A549 (cell line): Measurements from ENCODE around the gene GPAM. TPM values are rescaled to one million over a fixed set of nuclear protein-coding genes. Genes with fewer than 3 reads are reported as not detected.

Experiments
- ATAC-seq, 2 experiments: fragments of 200-7000 bp in 1 of 2; fragments of >200 bp in 1 of 2; cut with Nextera tagmentation in 1 of 2; cut with Tn5 transposase in 1 of 2; 3 replicates each; pipeline versions ENCODE4 v1.8.0 to v1.9.1; 2018 to 2020; ENCODE audit warnings: mild to moderate bottlenecking in 1 of 2, moderate library complexity in 1 of 2
- CTCF ChIA-PET: fragments of 300-600 bp; sonication (Branson Sonifier 250); formaldehyde crosslinking; extraction: SDS; loops from one replicate; lab custom pipeline; 2021; ENCODE audit warnings: antibody characterized with exemption, inconsistent platforms; lab: Yijun Ruan, JAX
- POLR2A ChIA-PET: fragments of 350-600 bp; formaldehyde crosslinking; extraction: SDS; loops from one replicate; lab custom pipeline; 2021; ENCODE audit warnings: antibody characterized with exemption, inconsistent platforms; lab: Yijun Ruan, JAX
- DNase-seq, 2 experiments: peaks; one replicate each; pipeline versions ENCODE4 v3.0.0 to v3.0.0-alpha.2; 2011 to 2016; ENCODE audit warnings: low read depth in 1 of 2, low spot score in 1 of 2
- FAIRE-seq: peaks from 2 replicates; lab custom pipeline; 2011; peaks lifted over from hg19 to GRCh38; lab: Jason Lieb, UNC
- H3K27ac ChIP-seq, 2 experiments: fragments of >200 bp; sonication (Bioruptor Twin); formaldehyde crosslinking; 3 replicates each; pipeline ENCODE4 v1.5.1; 2016 to 2017
- H3K4me1 ChIP-seq: fragments of >200 bp; sonication (Bioruptor Twin); formaldehyde crosslinking; 3 replicates; pipeline ENCODE4 v1.6.1; 2016
- H3K4me2 ChIP-seq: fragments of >200 bp; sonication (Bioruptor Twin); formaldehyde crosslinking; 3 replicates; pipeline ENCODE4 v1.6.1; 2016
- H3K4me3 ChIP-seq: fragments of >200 bp; sonication (Bioruptor Twin); formaldehyde crosslinking; 3 replicates; pipeline ENCODE4 v1.5.1; 2016
- H3K9me3 ChIP-seq: fragments of >200 bp; sonication (Bioruptor Twin); formaldehyde crosslinking; 3 replicates; pipeline ENCODE4 v1.6.1; 2016
- CBX8 ChIP-seq: fragments of 200-600 bp; sonication (generic); IDR thresholded peaks from 2 replicates; pipeline ENCODE4 v1.6.1; 2016
- EHF ChIP-seq: fragments of 250-450 bp; sonication (Bioruptor Pico); IDR thresholded peaks from 2 replicates; pipeline ENCODE4 v1.5.0; 2020; ENCODE audit warnings: mild to moderate bottlenecking
- EHMT2 ChIP-seq: fragments of 200-600 bp; sonication (generic); IDR thresholded peaks from 2 replicates; pipeline ENCODE4 v1.6.1; 2016; ENCODE audit warnings: antibody characterized with exemption, low read depth, mild to moderate bottlenecking, moderate library complexity
- FOSL2 ChIP-seq, 2 experiments: fragments of 450-650 bp in 1 of 2; fragments of >200 bp in 1 of 2; sonication (Bioruptor Twin) in 1 of 2; formaldehyde crosslinking; IDR thresholded peaks; 2 replicates each; pipeline versions ENCODE4 v1.5.0 to v1.6.1; 2016 to 2020; ENCODE audit warnings: mild to moderate bottlenecking in 1 of 2, moderate library complexity in 1 of 2
- HEYL ChIP-seq: fragments of 250-450 bp; sonication (Bioruptor Pico); IDR thresholded peaks from 2 replicates; pipeline ENCODE4 v1.8.0; 2021; ENCODE audit warnings: mild to moderate bottlenecking, moderate library complexity
- HOXA7 ChIP-seq: fragments of 250-450 bp; sonication (Bioruptor Pico); IDR thresholded peaks from 2 replicates; pipeline ENCODE4 v1.5.0; 2020; ENCODE audit warnings: mild to moderate bottlenecking, moderate library complexity
- HOXB5 ChIP-seq: fragments of 250-450 bp; sonication (Bioruptor Pico); IDR thresholded peaks from 2 replicates; pipeline ENCODE4 v1.5.0; 2020; ENCODE audit warnings: mild to moderate bottlenecking, moderate library complexity
- KDM5A ChIP-seq: fragments of 200-600 bp; sonication (generic); IDR thresholded peaks from 2 replicates; pipeline ENCODE4 v1.6.1; 2016; ENCODE audit warnings: antibody characterized with exemption, mild to moderate bottlenecking
- MAFK ChIP-seq: fragments of 450-650 bp; IDR thresholded peaks from 2 replicates; pipeline ENCODE4 v1.6.1; 2014; ENCODE audit not compliant: partially characterized antibody
- MYC ChIP-seq: IDR thresholded peaks from 2 replicates; pipeline ENCODE4 v1.6.1; 2012; ENCODE audit warnings: mild to moderate bottlenecking, inconsistent platforms, low read length, improper control_type of control experiment, borderline replicate concordance
- NFE2L2 ChIP-seq: fragments of 150-350 bp; conservative IDR thresholded peaks from 2 replicates; pipeline ENCODE4 v1.6.1; 2014; ENCODE audit warnings: low read length
- RCOR1 ChIP-seq: fragments of 150-350 bp; IDR thresholded peaks from 2 replicates; pipeline ENCODE4 v1.6.1; 2014; ENCODE audit warnings: antibody characterized with exemption, low read length, low read depth
- TFCP2L1 ChIP-seq: fragments of 250-450 bp; sonication (Bioruptor Pico); IDR thresholded peaks from 2 replicates; pipeline ENCODE4 v1.5.0; 2021; ENCODE audit warnings: mild to moderate bottlenecking
- ZNF302 ChIP-seq: fragments of 250-450 bp; sonication (Bioruptor Pico); IDR thresholded peaks from 2 replicates; pipeline ENCODE4 v1.9.0; 2021; ENCODE audit warnings: inconsistent platforms, mild to moderate bottlenecking, moderate library complexity
- WGBS: methylation state at CpG from one replicate; pipeline ENCODE4 v1.1.6; 2017; ENCODE audit errors: missing lambda C conversion rate; 5-methylcytosine and 5-hydroxymethylcytosine counted together
- polyA plus RNA-seq, 4 experiments: library from polyadenylated mRNA; depleted of rRNA in 3 of 4; stranded (reverse); fragments of >200 nt; fragmentation: RNase III in 1 of 4; extraction: RNeasy Plus Mini Kit Qiagen cat#74134 plus additional on column Dnase treatment in 1 of 4; gene quantifications; 2 replicates in 3 of 4; 3 replicates in 1 of 4; pipeline ENCODE4 v1.2.3, GENCODE V29; 2011 to 2017
- TF ChIP-seq, protein P1 (sequence below): fragments of >200 bp; sonication (Bioruptor Twin); formaldehyde crosslinking; IDR thresholded peaks from 3 replicates; pipeline ENCODE4 v1.6.1; 2016
- TF ChIP-seq, protein P2 (sequence below): fragments of 200-600 bp; sonication (generic); IDR thresholded peaks from 2 replicates; pipeline ENCODE4 v1.6.1; 2016; ENCODE audit warnings: antibody characterized with exemption, mild to moderate bottlenecking, moderate library complexity
- TF ChIP-seq, protein P3 (sequence below): fragments of 250-450 bp; sonication (Bioruptor Pico); IDR thresholded peaks from 2 replicates; pipeline ENCODE4 v1.5.0; 2021; ENCODE audit warnings: mild to moderate bottlenecking, moderate library complexity, borderline replicate concordance
- TF ChIP-seq, protein P4 (sequence below): fragments of 250-450 bp; sonication (Bioruptor Pico); IDR thresholded peaks from 2 replicates; pipeline ENCODE4 v1.5.0; 2020; ENCODE audit warnings: low read depth, mild to moderate bottlenecking, moderate library complexity

Gene GPAM
- polyA plus RNA-seq, 2 of the 4 experiments (the other 2 are of a cell fraction), result 5.7 to 13.3 TPM

DNA sequence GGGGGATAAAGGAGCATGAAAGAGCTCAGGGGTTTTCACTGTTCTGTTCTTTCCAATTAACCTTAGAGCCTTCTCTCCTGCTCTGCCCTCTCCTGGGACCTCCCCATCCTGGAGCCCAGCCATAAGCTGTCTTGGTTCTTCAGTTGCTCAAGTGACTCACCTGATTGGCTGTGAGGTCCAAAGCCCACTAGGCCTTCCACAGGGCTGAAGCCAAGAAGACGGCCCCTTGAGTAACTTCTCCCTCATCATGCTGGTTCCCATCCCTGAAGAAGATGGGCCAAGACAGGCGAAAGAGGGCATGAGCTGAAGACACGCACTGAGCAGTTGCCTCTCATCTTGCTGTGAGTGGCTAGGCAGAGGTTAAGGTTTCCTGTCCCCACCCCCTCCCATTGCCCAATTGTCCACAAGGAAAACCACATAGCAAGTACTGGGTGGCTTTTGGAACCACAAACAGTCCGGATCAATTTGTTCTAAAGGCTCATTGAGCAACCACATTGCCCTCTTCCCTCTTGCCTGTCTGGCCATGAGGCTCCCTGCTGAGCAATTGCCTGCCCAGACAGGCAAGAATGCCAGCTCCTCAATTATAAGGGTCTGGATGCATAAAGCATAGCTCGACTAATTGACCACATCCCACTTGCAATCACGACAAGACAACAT, 43.9 kb upstream of the GPAM start:
- ChIA-PET CTCF (interaction anchor here (1.4 to 1.6 kb wide), 2 partner anchors 9 to 80 kb away, joined by 3 to 4 read pairs; no protein-coding TSS in a partner anchor), POLR2A (no interaction called here)
- FAIRE-seq (no peak), DNase-seq (no peak), ATAC-seq (no peak)
- TF ChIP-seq MAFK, result no peak
- no peak for TF ChIP-seq RCOR1
- TF ChIP-seq NFE2L2, result no peak
- no peak for TF ChIP-seq HOXA7
- no peak for TF ChIP-seq FOSL2 (IDR thresholded peaks at IDR 0.05)
- no peak for TF ChIP-seq FOSL2 (CRISPR knock-in tag; IDR thresholded peaks at IDR 0.05)
- TF ChIP-seq, protein P1, sequence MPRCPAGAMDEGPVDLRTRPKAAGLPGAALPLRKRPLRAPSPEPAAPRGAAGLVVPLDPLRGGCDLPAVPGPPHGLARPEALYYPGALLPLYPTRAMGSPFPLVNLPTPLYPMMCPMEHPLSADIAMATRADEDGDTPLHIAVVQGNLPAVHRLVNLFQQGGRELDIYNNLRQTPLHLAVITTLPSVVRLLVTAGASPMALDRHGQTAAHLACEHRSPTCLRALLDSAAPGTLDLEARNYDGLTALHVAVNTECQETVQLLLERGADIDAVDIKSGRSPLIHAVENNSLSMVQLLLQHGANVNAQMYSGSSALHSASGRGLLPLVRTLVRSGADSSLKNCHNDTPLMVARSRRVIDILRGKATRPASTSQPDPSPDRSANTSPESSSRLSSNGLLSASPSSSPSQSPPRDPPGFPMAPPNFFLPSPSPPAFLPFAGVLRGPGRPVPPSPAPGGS, result no peak
- TF ChIP-seq EHMT2, result no peak
- TF ChIP-seq, protein P2, sequence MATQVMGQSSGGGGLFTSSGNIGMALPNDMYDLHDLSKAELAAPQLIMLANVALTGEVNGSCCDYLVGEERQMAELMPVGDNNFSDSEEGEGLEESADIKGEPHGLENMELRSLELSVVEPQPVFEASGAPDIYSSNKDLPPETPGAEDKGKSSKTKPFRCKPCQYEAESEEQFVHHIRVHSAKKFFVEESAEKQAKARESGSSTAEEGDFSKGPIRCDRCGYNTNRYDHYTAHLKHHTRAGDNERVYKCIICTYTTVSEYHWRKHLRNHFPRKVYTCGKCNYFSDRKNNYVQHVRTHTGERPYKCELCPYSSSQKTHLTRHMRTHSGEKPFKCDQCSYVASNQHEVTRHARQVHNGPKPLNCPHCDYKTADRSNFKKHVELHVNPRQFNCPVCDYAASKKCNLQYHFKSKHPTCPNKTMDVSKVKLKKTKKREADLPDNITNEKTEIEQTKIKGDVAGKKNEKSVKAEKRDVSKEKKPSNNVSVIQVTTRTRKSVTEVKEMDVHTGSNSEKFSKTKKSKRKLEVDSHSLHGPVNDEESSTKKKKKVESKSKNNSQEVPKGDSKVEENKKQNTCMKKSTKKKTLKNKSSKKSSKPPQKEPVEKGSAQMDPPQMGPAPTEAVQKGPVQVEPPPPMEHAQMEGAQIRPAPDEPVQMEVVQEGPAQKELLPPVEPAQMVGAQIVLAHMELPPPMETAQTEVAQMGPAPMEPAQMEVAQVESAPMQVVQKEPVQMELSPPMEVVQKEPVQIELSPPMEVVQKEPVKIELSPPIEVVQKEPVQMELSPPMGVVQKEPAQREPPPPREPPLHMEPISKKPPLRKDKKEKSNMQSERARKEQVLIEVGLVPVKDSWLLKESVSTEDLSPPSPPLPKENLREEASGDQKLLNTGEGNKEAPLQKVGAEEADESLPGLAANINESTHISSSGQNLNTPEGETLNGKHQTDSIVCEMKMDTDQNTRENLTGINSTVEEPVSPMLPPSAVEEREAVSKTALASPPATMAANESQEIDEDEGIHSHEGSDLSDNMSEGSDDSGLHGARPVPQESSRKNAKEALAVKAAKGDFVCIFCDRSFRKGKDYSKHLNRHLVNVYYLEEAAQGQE, result no peak
- TF ChIP-seq, protein P3, sequence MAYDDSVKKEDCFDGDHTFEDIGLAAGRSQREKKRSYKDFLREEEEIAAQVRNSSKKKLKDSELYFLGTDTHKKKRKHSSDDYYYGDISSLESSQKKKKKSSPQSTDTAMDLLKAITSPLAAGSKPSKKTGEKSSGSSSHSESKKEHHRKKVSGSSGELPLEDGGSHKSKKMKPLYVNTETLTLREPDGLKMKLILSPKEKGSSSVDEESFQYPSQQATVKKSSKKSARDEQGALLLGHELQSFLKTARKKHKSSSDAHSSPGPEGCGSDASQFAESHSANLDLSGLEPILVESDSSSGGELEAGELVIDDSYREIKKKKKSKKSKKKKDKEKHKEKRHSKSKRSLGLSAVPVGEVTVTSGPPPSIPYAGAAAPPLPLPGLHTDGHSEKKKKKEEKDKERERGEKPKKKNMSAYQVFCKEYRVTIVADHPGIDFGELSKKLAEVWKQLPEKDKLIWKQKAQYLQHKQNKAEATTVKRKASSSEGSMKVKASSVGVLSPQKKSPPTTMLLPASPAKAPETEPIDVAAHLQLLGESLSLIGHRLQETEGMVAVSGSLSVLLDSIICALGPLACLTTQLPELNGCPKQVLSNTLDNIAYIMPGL, result no peak
- TF ChIP-seq HEYL, result no peak
- TF ChIP-seq KDM5A, result no peak
- TF ChIP-seq ZNF302 (CRISPR knock-in tag), result no peak
- TF ChIP-seq, protein P4, sequence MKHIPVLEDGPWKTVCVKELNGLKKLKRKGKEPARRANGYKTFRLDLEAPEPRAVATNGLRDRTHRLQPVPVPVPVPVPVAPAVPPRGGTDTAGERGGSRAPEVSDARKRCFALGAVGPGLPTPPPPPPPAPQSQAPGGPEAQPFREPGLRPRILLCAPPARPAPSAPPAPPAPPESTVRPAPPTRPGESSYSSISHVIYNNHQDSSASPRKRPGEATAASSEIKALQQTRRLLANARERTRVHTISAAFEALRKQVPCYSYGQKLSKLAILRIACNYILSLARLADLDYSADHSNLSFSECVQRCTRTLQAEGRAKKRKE (CRISPR knock-in tag), result no peak
- TF ChIP-seq EHF (CRISPR knock-in tag), result no peak
- TF ChIP-seq TFCP2L1 (CRISPR knock-in tag), result no peak
- TF ChIP-seq MYC, result no peak
- no peak for TF ChIP-seq HOXB5 (CRISPR knock-in tag)
- no peak for TF ChIP-seq CBX8
- H3K4me1 ChIP-seq, result no peaks in the 10 kb centered on the region
- H3K9me3 ChIP-seq, result no peaks in the 10 kb centered on the region
- no peak overlapping the region for H3K4me3 ChIP-seq
- no peak overlapping the region for H3K27ac ChIP-seq
- no peak overlapping the region for H3K4me2 ChIP-seq
- WGBS, result 21% methylated on average over 6 of the region's 6 CpGs
